ENCODE data around the gene ZNF331.
"Not testable (repeated sequence)": the region's sequence is repeated elsewhere in the genome, so short reads cannot be mapped to it uniquely, and the experiment has no call there.

GRCh38 chr19:53498024-53498395 lies 39.9 kb upstream of the ZNF331 start:
- not testable (repeated sequence) for TF ChIP-seq CTCF (IDR thresholded peaks at IDR 0.05; ENCODE audit: low read depth, low read length); EZH2phosphoT487 (IDR thresholded peaks at IDR 0.05; ENCODE audit: low read depth)
